GM12873 (cell line): ENCODE measurements around the gene RAB10.

Experiments used
- CTCF ChIP-seq: IDR thresholded peaks from 2 replicates; pipeline ENCODE4 v1.5.1; 2012; ENCODE audit warnings: low read depth, mild to moderate bottlenecking, moderate library complexity, low read length, control low read depth; ENCODE audit not compliant: insufficient read depth; ENCODE audit errors: missing control alignments

RAB10 gene

GRCh38 chr2:26072925-26073768 is 39.3 kb downstream of the RAB10 start:
- TF ChIP-seq CTCF: no peak

- no peak for TF ChIP-seq CTCF
These were observed 39.9 kb downstream of the RAB10 start for GRCh38 chr2:26073830-26074229.

- no peak for TF ChIP-seq CTCF
These were observed 40.8 kb downstream of the RAB10 start for GRCh38 chr2:26074676-26075075.

- TF ChIP-seq CTCF: no peak
These were observed 41.3 kb downstream of the RAB10 start for GRCh38 chr2:26075173-26075572.

- TF ChIP-seq CTCF: no peak
These were observed 42.2 kb downstream of the RAB10 start for GRCh38 chr2:26076001-26076587.

- no peak for TF ChIP-seq CTCF
These were observed 43.4 kb downstream of the RAB10 start for GRCh38 chr2:26077291-26077690.

GRCh38 chr2:26078939-26079338 is 45.1 kb downstream of the RAB10 start:
- TF ChIP-seq CTCF: no peak
